SIG-M5 treated with dmso at 0.1 percent for 504 hours (cell line): ENCODE results near the gene ARFGAP1.

Experiments
- DNase-seq: peaks from one replicate; lab custom pipeline; 2025; ENCODE audit not compliant: unreplicated experiment; lab: John Stamatoyannopoulos, UW

ARFGAP1 gene

GRCh38 chr20:63318391-63319163, 46.0 kb downstream of the ARFGAP1 start:
- no peak for DNase-seq

DNA sequence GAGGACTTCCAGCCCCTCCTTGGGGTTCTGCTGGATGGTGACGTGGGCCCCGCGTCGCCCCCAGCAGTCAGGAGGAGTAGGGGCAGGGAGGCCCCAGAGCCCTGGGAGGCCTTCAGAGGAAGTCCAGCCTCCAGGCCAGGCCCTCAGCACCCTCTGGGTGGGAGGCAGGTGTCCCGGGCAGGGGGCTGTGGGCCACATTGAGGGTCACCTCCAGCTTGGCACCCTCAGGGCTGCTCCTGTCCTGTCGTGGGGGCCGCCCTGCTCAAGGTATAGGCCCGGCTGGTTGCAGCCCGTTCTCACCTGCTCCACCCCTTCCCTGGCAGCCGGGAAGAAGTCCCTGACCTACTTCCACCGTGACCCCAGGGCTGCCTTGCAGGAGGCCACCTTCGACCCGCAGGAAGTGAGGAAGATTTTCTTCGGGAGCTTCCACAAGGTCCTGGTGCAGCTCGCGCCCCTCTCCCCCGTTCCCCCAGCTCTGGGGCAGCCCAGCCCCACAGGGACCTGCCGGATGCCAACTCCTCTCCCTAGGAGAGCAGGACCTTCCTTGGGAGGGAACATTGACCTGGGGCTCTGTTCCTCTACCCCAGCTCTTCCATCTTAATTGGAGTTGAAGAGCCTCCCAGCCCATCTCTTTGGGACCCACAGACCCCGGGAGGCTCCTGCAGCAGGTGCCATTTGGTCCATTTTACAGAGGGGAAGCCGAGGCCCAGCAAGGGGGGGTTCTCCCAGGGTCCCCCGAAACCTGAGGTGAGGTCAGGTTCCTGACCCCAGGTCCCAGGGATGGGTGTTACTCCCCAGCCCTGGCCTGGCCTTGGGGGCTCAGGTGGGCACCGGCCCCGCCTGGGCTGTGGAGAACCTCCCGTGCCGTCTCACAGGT, 46.8 kb downstream of the ARFGAP1 start:
- no peak for DNase-seq

- DNase-seq = no peak
Measured at GRCh38 chr20:63320041-63320511, 47.5 kb downstream of the ARFGAP1 start.

GRCh38 chr20:63320616-63321147, 48.1 kb downstream of the ARFGAP1 start:
- DNase-seq = no peak

DNA sequence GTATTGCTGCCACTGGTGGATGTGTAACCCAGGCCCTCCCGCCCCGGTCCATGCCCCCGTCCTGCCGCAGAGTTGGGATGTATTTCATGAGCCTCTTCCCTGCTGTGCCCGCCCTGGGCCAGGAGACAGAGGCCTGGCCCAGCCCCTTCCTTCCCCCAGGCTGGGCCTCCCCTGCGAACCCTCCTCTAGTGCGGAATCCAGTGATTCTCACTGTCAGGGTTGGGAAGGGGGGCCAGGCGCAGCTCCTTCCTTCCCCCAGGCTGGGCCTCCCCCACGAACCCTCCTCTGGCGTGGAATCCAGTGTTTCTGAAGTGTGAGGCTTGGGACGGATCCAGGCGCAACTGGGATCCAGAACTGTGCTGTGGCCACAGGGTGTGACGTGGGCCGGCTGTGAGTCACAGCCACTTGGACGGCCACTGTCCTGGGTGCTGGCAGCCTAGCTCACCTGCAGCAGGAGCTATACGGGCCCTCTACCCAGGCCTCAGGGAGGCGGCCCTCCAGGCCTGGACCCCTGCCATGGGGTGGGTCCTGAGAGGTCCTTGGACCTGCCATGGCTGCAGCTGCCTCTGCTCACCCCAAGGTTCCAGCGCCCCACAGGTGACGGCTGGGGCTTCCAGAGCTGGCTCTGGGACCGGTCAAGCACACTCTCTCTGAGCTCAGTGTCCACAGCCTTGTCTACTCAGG, 48.7 kb downstream of the ARFGAP1 start:
- DNase-seq = no peak

DNA sequence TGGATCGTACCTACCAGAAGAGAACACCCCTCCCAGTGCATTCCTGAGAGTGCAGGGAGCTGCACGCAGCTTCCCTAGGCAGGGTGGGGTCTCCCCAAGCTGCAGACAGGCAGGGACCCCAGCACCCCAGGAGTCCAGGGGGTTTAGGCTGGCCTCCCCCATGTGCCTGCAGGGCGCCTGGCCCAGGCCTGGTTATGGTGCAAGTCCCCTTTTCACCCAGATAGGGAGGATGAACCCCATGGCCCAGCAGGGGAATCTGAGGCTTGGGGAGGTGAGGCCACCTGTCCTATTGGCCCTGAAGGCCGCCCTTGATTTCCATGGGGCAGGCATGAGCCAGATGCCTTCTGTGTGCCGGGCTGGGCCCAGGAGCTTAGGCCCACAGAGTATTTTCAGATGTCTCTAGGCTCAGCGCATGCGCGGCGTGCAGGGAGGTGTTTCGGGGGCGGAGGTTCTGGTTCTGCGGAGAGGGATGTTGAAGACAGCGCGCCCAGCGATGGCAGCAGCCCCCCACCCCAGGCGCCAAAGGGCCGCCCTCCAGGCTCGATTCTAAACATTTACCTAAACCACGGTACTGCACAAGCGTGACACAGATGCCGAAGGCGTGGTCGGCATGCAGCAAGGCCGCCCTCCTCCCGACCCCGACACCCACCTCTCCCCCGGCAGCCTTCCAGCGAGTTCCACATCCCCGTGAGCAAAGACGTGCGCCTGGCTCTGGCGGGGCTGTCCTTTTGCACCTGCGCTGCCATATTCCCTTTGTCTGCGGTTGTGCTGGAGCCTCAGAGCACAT, 49.7 kb downstream of the ARFGAP1 start:
- no peak for DNase-seq

DNA sequence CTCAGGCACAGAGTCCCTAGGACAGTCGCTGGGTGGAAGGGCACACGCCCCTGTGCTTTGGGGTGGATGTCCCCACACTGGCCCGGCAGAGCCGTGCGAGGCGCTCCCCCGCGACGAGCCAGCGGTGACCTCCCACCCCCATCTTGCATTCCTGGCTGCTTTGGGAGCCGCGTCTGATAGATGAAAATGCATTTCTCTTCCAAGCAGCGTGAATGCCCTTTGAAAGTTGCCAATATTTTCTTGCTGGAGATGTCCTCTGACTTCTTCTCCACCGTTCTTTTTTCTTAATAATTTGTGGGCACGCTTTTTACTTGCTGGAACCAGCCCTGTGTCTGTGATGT, 50.3 kb downstream of the ARFGAP1 start:
- no peak for DNase-seq

- no peak for DNase-seq
Measured at GRCh38 chr20:63323357-63323981, 50.9 kb downstream of the ARFGAP1 start.

DNA sequence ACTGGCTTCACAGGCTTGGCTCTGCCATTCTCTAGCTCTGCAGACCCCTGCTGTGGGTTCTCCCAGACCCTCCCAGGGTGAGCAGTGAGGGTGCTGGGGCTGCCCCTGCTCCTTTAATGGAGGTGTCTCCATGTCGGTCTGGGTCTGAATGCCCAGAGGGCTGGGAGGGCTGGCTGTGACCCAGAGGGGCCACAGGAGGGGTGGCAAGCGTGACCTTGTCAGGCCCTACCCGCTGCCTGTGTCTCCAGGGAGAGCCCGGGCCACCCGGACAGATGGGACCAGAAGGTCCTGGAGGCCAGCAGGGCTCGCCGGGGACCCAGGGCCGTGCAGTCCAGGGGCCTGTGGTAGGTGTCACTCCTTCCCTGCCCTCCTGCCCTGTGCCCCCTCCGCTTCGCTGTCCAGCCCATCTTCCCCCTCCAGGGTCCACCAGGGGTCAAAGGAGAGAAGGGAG, 52.4 kb downstream of the ARFGAP1 start:
- DNase-seq = no peak

DNA sequence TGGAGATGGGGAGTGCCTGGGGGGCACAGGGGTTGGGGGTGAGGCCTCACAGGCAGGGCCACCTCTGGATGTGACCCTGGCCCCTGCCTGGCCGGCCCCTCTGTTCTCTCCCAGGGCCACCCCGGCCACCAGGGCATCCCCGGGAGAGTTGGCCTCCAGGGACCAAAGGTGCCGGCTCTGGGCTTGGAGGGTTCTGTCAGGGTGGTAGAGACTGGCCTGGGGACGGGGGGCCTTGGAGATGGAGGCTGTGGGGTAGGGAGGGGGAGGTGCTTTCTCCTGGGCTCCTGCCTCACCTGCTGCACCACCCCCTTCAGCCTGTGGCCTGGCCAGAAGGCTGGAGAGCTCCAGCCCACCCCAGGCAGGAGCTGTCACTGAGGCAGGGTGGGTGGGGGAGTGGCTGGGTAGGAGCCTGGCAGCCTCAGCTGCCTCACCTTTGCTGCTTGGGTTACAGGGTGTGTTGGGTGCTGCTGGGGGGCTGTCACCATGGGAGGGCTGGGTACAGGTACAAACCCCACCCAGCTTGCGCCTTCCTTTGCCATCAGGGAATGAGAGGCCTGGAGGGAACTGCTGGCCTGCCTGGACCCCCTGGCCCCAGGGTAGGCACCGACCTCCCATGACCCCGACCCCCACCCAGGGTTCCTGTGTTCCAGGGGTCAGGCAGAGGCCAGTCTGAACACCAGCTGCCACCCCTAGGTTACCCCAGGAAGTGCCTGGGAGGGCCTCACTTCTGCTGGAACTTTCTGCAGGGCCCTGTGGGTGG, 53.1 kb downstream of the ARFGAP1 start:
- DNase-seq = no peak

DNA sequence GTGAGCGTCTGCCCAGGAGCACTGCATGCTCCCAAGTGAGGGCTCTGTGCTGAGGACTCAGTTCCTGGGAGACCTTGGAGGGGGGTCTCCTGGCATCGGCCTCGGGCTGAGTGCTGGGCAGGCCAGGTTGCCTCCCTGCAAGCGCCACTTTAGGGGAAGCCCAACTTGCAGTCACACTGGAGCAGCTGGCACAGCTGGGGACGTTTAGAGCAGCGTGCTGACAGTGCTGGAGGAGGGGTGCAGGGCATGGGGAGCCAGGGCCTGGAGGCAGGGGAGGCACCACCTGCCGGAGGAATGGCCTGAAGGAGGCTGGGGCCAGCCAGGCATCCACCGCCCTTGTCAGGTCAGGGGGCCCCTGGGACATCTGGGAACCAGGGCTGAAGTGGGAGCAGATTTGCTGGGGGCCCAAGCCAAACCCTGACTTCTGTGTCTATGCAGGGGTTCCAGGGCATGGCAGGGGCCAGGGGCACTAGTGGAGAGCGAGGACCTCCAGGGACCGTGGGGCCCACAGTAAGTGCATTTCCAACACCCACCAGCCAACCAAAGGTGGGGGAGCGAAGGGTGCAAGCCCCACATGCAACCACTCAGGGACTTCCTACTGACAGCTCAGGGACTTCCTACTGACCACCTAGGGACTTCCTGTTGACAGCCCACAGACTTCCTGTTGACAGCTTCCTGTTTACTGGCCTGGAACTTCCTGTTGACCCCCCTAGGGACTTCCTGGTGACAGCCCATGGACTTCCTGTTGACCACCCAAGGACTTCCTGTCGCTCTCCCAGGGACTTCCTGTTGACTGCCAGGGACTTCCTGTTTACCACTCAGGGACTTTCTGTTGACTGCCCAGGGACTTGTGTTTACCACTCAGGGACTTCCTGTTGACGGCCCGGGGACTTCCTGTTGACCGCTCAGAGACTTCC, 54.0 kb downstream of the ARFGAP1 start:
- DNase-seq = no peak

- DNase-seq = no peak
Measured at GRCh38 chr20:63327231-63327745, 54.7 kb downstream of the ARFGAP1 start.

DNA sequence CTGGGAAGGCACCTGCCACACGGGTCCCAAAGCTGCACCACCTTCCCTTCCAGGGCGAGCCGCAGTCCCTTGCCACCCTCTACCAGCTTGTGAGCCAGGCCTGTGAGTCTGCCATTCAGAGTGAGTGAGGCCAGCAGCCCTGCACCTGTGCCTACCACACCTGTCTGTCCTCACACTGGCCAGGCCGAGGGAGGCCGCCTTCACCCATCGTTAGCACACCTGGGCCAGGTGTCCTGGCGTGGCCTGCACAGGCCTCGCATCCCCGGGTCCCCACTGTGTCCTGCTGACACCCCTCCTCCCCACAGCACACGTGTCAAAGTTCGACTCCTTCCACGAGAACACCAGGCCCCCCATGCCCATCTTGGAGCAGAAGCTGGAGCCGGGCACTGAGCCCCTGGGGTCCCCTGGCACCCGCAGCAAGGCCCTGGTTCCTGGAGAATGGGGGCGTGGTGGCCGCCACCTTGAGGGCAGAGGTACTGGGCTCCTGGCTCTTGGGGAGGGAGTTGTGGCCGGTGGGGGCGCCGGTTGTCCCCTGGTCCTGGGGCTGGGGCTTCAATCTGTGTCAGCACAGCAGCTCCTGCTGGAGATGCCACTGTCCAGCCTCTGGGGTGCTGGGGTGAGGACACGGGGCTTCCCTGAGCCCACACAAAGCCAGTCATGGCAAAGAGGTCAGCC, 55.5 kb downstream of the ARFGAP1 start:
- DNase-seq = no peak

GRCh38 chr20:63328718-63329275, 56.2 kb downstream of the ARFGAP1 start:
- DNase-seq = no peak

- DNase-seq = no peak
Measured at GRCh38 chr20:63329331-63330083, 56.9 kb downstream of the ARFGAP1 start.

DNA sequence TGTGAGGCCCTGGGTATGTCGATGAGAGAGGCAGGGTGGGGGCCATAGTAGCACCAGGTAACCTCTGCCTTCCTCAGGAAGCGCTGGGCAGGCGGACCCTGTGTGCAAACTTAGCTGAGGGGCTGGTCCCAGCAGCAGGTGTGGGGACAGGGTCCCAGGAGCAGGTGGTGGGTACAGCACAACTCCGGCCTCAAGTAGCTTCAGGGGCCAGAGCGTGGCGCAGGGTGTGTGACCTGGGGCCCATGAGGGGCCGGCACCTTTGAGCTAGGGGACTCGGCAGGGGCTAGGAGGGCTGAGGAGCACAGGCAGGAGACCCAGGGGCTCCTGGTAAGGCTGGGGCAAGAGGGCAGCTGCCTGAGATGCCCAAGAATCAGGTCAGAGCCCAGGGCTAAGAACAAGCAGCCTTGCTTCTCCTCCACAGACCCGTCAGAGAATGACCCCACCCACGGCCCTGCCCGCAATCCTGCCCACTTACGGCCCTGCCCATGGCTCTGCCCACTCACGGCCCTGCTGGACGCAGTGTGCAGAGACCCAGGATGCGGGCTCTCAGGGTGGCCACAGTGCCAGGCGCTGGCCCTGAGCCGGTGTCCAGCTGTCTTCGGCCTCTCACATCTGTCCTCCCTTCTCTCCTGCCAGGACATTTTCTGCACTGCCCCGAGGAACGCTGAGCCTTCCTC, 57.6 kb downstream of the ARFGAP1 start:
- DNase-seq = no peak
